Measurements from ENCODE around the gene COX4I2. TPM values are rescaled to one million over a fixed set of nuclear protein-coding genes. Genes with fewer than 3 reads are reported as not detected.

COX4I2 gene
- total and polyA plus RNA-seq, 2 of the 8 experiments (the other 6 are each of a cell fraction or from before 2014, with no cell fraction given) = 0.26 TPM; not detected in 1

GRCh38 chr20:31615416-31615815, 22.3 kb upstream of the COX4I2 start:
- Histone ChIP-seq H3K9me3 (ENCODE audit: insufficient read depth in 2 of 2, low read depth in 1 of 2, low read length in 1 of 2) (no peaks in the 10 kb centered on the region), H3K14ac (ENCODE audit: insufficient read length) (no peak overlapping the region), H2BK20ac (ENCODE audit: low read length) (no peak overlapping the region), H3K4me1 (replicated peaks in 1 of 4; ENCODE audit: control insufficient read depth in 3 of 4, insufficient read depth in 4 of 4, low read length in 3 of 4) (peaks cover 0 to 7% (median 5%) of the 10 kb centered on the region in 4 experiments; a peak in 5 of 7 replicates), H3K23me2 (ENCODE audit: low read depth, low read length) (no peaks in the 10 kb centered on the region), H3K18ac (ENCODE audit: extremely low read depth, low read length) (no peak overlapping the region), H2AFZ (ENCODE audit: low read length) (no peak overlapping the region), H3K4ac (replicated peaks; ENCODE audit: insufficient read length, low read depth, low read length) (no peak overlapping the region), H3K27me3 (replicated peaks in 1 of 4; ENCODE audit: control insufficient read depth in 3 of 4, extremely low read depth in 1 of 4, insufficient read depth in 3 of 4, low read length in 3 of 4) (no peaks in the 10 kb centered on the region; a peak in 2 of 7 replicates), H4K8ac (ENCODE audit: extremely low read depth, insufficient read depth, low read length) (no peak overlapping the region), H2BK5ac (ENCODE audit: low read depth, low read length) (no peak overlapping the region), H2AK5ac (ENCODE audit: low read depth, low read length) (no peak overlapping the region), H3K79me2 (ENCODE audit: control insufficient read depth in 1 of 2, insufficient read depth in 2 of 2, low read length in 2 of 2) (no peaks in the 10 kb centered on the region), H4K91ac (replicated peaks; ENCODE audit: insufficient read length, low read length) (no peak overlapping the region), H4K5ac (ENCODE audit: insufficient read length, low read depth, low read length) (no peak overlapping the region), H3K4me2 (ENCODE audit: insufficient read depth in 1 of 2, low read depth in 2 of 2, low read length in 2 of 2) (no peak overlapping the region), H3K27ac (ENCODE audit: low read depth, low read length) (no peak overlapping the region), H3K36me3 (ENCODE audit: control insufficient read depth in 2 of 4, insufficient read depth in 4 of 4, low read length in 3 of 4) (no peaks in the 10 kb centered on the region), H3K4me3 (ENCODE audit: extremely low read depth in 1 of 4, insufficient read depth in 2 of 4, low read depth in 3 of 4, low read length in 4 of 4) (no peak overlapping the region), H2BK15ac (ENCODE audit: low read length) (no peak overlapping the region), H2BK12ac (ENCODE audit: low read depth, low read length) (no peak overlapping the region), H2BK120ac (replicated peaks; ENCODE audit: low read depth, low read length) (no peak overlapping the region), H4K20me1 (replicated peaks in 1 of 2; ENCODE audit: control insufficient read depth in 1 of 2, insufficient read depth in 2 of 2, low read length in 2 of 2) (no peaks in the 10 kb centered on the region), H3K23ac (ENCODE audit: insufficient read length) (no peak overlapping the region), H3K56ac (replicated peaks; ENCODE audit: insufficient read length, low read depth, low read length) (no peak overlapping the region), H3K9ac (replicated peaks in 1 of 4; ENCODE audit: extremely low read depth in 1 of 4, low read depth in 3 of 4, low read length in 3 of 4) (no peak overlapping the region), H3K79me1 (ENCODE audit: low read depth, low read length) (no peaks in the 10 kb centered on the region)
- 87% methylated on average over 8 of the region's 8 CpGs; no CpG with 5 or more reads in 1 of the 2 experiments for WGBS, 2 experiments (ENCODE audit: extremely low coverage in 1 of 2, insufficient coverage in 1 of 2, insufficient read length in 1 of 2, insufficient replicate concordance in 2 of 2, low coverage in 1 of 2, low lambda C conversion rate in 2 of 2, missing lambda C conversion rate in 1 of 2)
- POLR2A ChIA-PET (ENCODE audit: partially characterized antibody) = interaction anchor here (0.7 to 26.1 kb wide), 3 partner anchors 8 to 46 kb away, joined by 3 to 1033 read pairs (median 3); partner anchors contain the start of gene ID1
- FAIRE-seq (no peak), DNase-seq (ENCODE audit: low read depth in 1 of 2, low spot score in 2 of 2) (no peak)
- CTCF ChIA-PET (ENCODE audit: partially characterized antibody) = interaction anchor here (0.9 to 32.8 kb wide), 2 partner anchors 50 to 101 kb away, joined by 3 to 1559 read pairs; partner anchors contain the start of gene HM13
- TF ChIP-seq BACH1 (IDR thresholded peaks at IDR 0.05; ENCODE audit: low read length) = no peak
- TF ChIP-seq TEAD4 (IDR thresholded peaks at IDR 0.05; ENCODE audit: low read depth, low read length) = no peak
- no peak for TF ChIP-seq FOSL1 (IDR thresholded peaks at IDR 0.05; ENCODE audit: insufficient read depth, low read depth, low read length)
- no peak for TF ChIP-seq KDM1A (IDR thresholded peaks at IDR 0.05; ENCODE audit: borderline replicate concordance, low read length)
- no peak for TF ChIP-seq POLR2AphosphoS5 (IDR thresholded peaks at IDR 0.05; ENCODE audit: low read depth, low read length)
- TF ChIP-seq TCF12 (IDR thresholded peaks at IDR 0.05; ENCODE audit: low read depth, low read length) = no peak
- no peak for TF ChIP-seq NRF1 (IDR thresholded peaks at IDR 0.05; ENCODE audit: low read depth, low read length)
- TF ChIP-seq SP4 (IDR thresholded peaks at IDR 0.05; ENCODE audit: low read length) = no peak
- TF ChIP-seq BCL11A (IDR thresholded peaks at IDR 0.05; ENCODE audit: low read depth in 2 of 2, low read length in 2 of 2) = no peak
- TF ChIP-seq HDAC2 (IDR thresholded peaks at IDR 0.05; ENCODE audit: borderline replicate concordance in 1 of 2, low read depth in 2 of 2, low read length in 2 of 2) = no peak
- no peak for TF ChIP-seq EZH2 (IDR thresholded peaks at IDR 0.05; ENCODE audit: low read depth, low read length, severe bottlenecking)
- TF ChIP-seq GTF2F1 (IDR thresholded peaks at IDR 0.05; ENCODE audit: borderline replicate concordance, low read depth, low read length) = no peak
- TF ChIP-seq BRCA1 (IDR thresholded peaks at IDR 0.05; ENCODE audit: low read depth, low read length) = no peak
- no peak for TF ChIP-seq SIX5 (IDR thresholded peaks at IDR 0.05; ENCODE audit: low read depth, low read length)
- TF ChIP-seq GABPA (IDR thresholded peaks at IDR 0.05; ENCODE audit: borderline replicate concordance, insufficient read depth, low read length) = no peak
- TF ChIP-seq SIRT6 (IDR thresholded peaks at IDR 0.05; ENCODE audit: low read length) = no peak

All from H1 (cell line).